Caco-2 (cell line): ENCODE measurements around the gene PTPRN2. TPM values are rescaled to one million over a fixed set of nuclear protein-coding genes. Genes with fewer than 3 reads are reported as not detected.

Experiments used
- BruUV-seq: library from RNA; stranded (reverse); fragments of 400-500 nt; replicated peaks from 2 replicates; lab custom pipeline; 2021; lab: Mats Ljungman, UMichigan
- CTCF ChIA-PET: fragments of 300-600 bp; sonication (Branson Sonifier 250); formaldehyde crosslinking; loops from one replicate; lab custom pipeline; 2022; ENCODE audit warnings: antibody characterized with exemption; lab: Charles Lee
- POLR2A ChIA-PET: fragments of 300-600 bp; sonication (Branson Sonifier 250); formaldehyde crosslinking; loops from one replicate; lab custom pipeline; 2022; ENCODE audit warnings: antibody characterized with exemption; lab: Charles Lee
- DNase-seq, 2 experiments: peaks; one replicate each; pipeline versions ENCODE4 v3.0.0 to v3.0.0-alpha.2; 2020 to 2022
- H3K27me3 ChIP-seq: replicated peaks from 2 replicates; pipeline ENCODE4 v1.6.0; 2011; ENCODE audit warnings: low read length; ENCODE audit not compliant: control insufficient read depth, insufficient read depth
- H3K36me3 ChIP-seq: 2 replicates; pipeline ENCODE4 v1.5.1; 2011; ENCODE audit warnings: low read length; ENCODE audit not compliant: control insufficient read depth, insufficient read depth
- H3K4me1 ChIP-seq: fragments of 250-450 bp; sonication (Bioruptor Pico); 2 replicates; pipeline ENCODE4 v1.5.1; 2020; ENCODE audit warnings: mild to moderate bottlenecking
- H3K4me3 ChIP-seq: 2 replicates; pipeline ENCODE4 v1.5.1; 2011; ENCODE audit warnings: low read depth, mild to moderate bottlenecking, control low read depth, low read length
- H3K9me3 ChIP-seq: fragments of 250-450 bp; sonication (Bioruptor Pico); 2 replicates; pipeline ENCODE4 v1.5.1; 2020; ENCODE audit warnings: mild to moderate bottlenecking, moderate library complexity
- H3K27ac Mint-ChIP-seq: one replicate; pipeline ENCODE4 v1.8.0; 2022; ENCODE audit warnings: mixed read lengths; ENCODE audit not compliant: unreplicated experiment
- H3K27me3 Mint-ChIP-seq: one replicate; pipeline ENCODE4 v1.8.0; 2022; ENCODE audit warnings: mixed read lengths; ENCODE audit not compliant: insufficient read depth, unreplicated experiment
- H3K36me3 Mint-ChIP-seq: one replicate; pipeline ENCODE4 v1.8.0; 2022; ENCODE audit warnings: mild to moderate bottlenecking, mixed read lengths; ENCODE audit not compliant: insufficient read depth, unreplicated experiment
- H3K4me1 Mint-ChIP-seq: one replicate; pipeline ENCODE4 v1.8.0; 2022; ENCODE audit warnings: low read depth, mixed read lengths; ENCODE audit not compliant: unreplicated experiment
- H3K4me3 Mint-ChIP-seq: one replicate; pipeline ENCODE4 v1.8.0; 2022; ENCODE audit warnings: mild to moderate bottlenecking, moderate library complexity, mixed read lengths; ENCODE audit not compliant: unreplicated experiment
- H3K9me3 Mint-ChIP-seq: one replicate; pipeline ENCODE4 v1.8.0; 2022; ENCODE audit warnings: mixed read lengths; ENCODE audit not compliant: unreplicated experiment
- CTCF ChIP-seq, 2 experiments: fragments of 200-600 bp in 1 of 2; IDR thresholded peaks; 1 replicate in 1 of 2; 2 replicates in 1 of 2; pipeline versions ENCODE4 v1.5.1 to v1.8.0; 2011 to 2022; ENCODE audit warnings: antibody characterized with exemption in 1 of 2, control low read depth in 1 of 2, inconsistent platforms in 1 of 2, low read depth in 1 of 2, low read length in 1 of 2, mild to moderate bottlenecking in 1 of 2, moderate library complexity in 1 of 2; ENCODE audit not compliant: insufficient read depth in 1 of 2, severe bottlenecking in 1 of 2, unreplicated experiment in 1 of 2
- intact Hi-C: fragments of 100-400 bp; cut with micrococcal nuclease; formaldehyde crosslinking; loops from one replicate; pipeline ENCODE4 v1.10.0; 2022; ENCODE audit not compliant: unreplicated experiment
- total RNA-seq: library from RNA; stranded (reverse); gene quantifications from 2 replicates; pipeline ENCODE4 v1.2.3, GENCODE V29; 2022

The PTPRN2 gene
- total RNA-seq, 1 experiment from 2014 or later, result 1.4 TPM

- no TSS peak for BruUV-seq
- no peaks in the 10 kb centered on the region for H3K27me3 Mint-ChIP-seq
These were observed 897.4 kb downstream of the PTPRN2 start for GRCh38 chr7:157690058-157690832.

DNA sequence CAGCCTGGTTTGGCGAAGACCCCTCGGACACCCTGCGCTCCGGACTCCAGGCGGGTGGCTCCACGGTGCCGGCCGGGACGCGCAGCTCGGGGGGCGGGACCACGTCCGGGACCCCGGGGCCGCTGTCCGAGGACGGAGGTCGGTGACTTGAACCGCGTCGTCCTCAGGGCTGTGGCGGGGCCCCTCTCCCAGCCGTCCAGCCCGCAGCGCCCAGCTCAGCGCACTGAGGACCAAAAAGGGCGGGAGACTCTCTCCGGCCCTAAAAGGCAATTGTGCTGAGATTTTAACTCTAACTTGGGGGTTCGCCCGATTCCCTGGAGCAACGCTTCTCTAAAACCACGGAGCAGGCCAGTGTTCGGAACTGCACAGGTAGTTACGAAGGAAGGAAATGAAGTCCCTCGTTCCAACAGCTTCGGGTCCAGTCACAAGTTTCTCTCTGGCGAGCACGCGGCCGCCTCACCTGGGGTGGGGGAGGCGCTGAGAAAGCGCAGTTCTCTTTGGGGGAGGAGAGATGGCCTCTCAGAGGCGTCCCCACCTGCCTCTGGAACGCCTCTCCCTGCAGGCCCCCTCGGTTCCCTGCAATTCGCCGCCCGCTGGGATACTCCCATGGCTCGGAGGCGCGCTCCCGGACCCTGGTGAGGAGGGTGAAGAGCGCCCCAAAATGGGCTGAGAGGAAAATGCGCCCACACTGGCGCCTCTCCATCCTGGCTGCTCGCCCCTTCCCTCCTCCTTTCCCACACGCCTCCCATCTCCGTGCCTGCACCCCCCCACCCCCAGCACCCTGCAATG, 898.2 kb downstream of the PTPRN2 start:
- peaks cover 3% of the 10 kb centered on the region; the same call in 1 of the 2 replicates for H3K4me1 ChIP-seq
- no peak for DNase-seq
- no peak overlapping the region for H3K4me3 ChIP-seq
- intact Hi-C loops, result no loop called here
- H3K9me3 ChIP-seq, result no peaks in the 10 kb centered on the region
- BruUV-seq, result no TSS peak
- H3K36me3 Mint-ChIP-seq, result no peaks in the 10 kb centered on the region
- no peaks in the 10 kb centered on the region for H3K4me1 Mint-ChIP-seq
- no peak for TF ChIP-seq CTCF (IDR thresholded peaks at IDR 0.05; ENCODE audit: insufficient read depth in 1 of 2, low read depth in 1 of 2, low read length in 1 of 2, severe bottlenecking in 1 of 2, unreplicated experiment in 1 of 2)
- no peaks in the 10 kb centered on the region for H3K9me3 Mint-ChIP-seq
- no peaks in the 10 kb centered on the region for H3K36me3 ChIP-seq
- no peaks in the 10 kb centered on the region for H3K27me3 ChIP-seq
- ChIA-PET CTCF (no interaction called here), POLR2A (no interaction called here)
- no peak overlapping the region for H3K27ac Mint-ChIP-seq
- H3K4me3 Mint-ChIP-seq, result no peak overlapping the region
- no peaks in the 10 kb centered on the region for H3K27me3 Mint-ChIP-seq

More at GRCh38 chr7:157690058-157690832, 897.4 kb downstream of the PTPRN2 start:
- H3K36me3 Mint-ChIP-seq, result no peaks in the 10 kb centered on the region
- POLR2A ChIA-PET, result no interaction called here
- H3K4me3 ChIP-seq, result peak overlapping the region; percentile 26
- no peak for TF ChIP-seq CTCF (IDR thresholded peaks at IDR 0.05; ENCODE audit: insufficient read depth in 1 of 2, low read depth in 1 of 2, low read length in 1 of 2, severe bottlenecking in 1 of 2, unreplicated experiment in 1 of 2)
- H3K4me1 ChIP-seq, result peaks cover 3% of the 10 kb centered on the region; the same call in 1 of the 2 replicates
- intact Hi-C loops, result no loop called here
- H3K9me3 Mint-ChIP-seq, result no peaks in the 10 kb centered on the region
- H3K9me3 ChIP-seq, result no peaks in the 10 kb centered on the region
- H3K4me3 Mint-ChIP-seq, result peak overlapping the region; percentile 55
- no peak for DNase-seq
- no peak overlapping the region for H3K27ac Mint-ChIP-seq
- no peaks in the 10 kb centered on the region for H3K36me3 ChIP-seq
- H3K27me3 ChIP-seq, result no peaks in the 10 kb centered on the region
- CTCF ChIA-PET, result no interaction called here
- no peaks in the 10 kb centered on the region for H3K4me1 Mint-ChIP-seq

- Mint-ChIP-seq H3K4me3 (no peak overlapping the region), H3K9me3 (no peaks in the 10 kb centered on the region), H3K4me1 (no peaks in the 10 kb centered on the region), H3K27me3 (no peaks in the 10 kb centered on the region), H3K27ac (no peak overlapping the region), H3K36me3 (no peaks in the 10 kb centered on the region)
- BruUV-seq, result no TSS peak
- no peaks in the 10 kb centered on the region for H3K36me3 ChIP-seq
- H3K4me3 ChIP-seq, result no peak overlapping the region
- DNase-seq, result no peak
- no peaks in the 10 kb centered on the region for H3K9me3 ChIP-seq
- peaks cover 3% of the 10 kb centered on the region; the same call in 1 of the 2 replicates for H3K4me1 ChIP-seq
- H3K27me3 ChIP-seq, result no peaks in the 10 kb centered on the region
- CTCF ChIA-PET, result no interaction called here
- intact Hi-C loops, result no loop called here
- POLR2A ChIA-PET, result no interaction called here
- no peak for TF ChIP-seq CTCF (IDR thresholded peaks at IDR 0.05; ENCODE audit: insufficient read depth in 1 of 2, low read depth in 1 of 2, low read length in 1 of 2, severe bottlenecking in 1 of 2, unreplicated experiment in 1 of 2)
These were observed 898.9 kb downstream of the PTPRN2 start for GRCh38 chr7:157688533-157689268.
